Karpas-422 (cell line): ENCODE results near the gene CACNA1C. TPM values are rescaled to one million over a fixed set of nuclear protein-coding genes. Genes with fewer than 3 reads are reported as not detected.

Experiments used
- DNase-seq: peaks from one replicate; pipeline ENCODE4 v3.0.0-alpha.2; 2015
- H2AFZ ChIP-seq: fragments of 200-600 bp; sonication (generic); 2 replicates; pipeline ENCODE4 v1.6.1; 2014; ENCODE audit warnings: antibody characterized with exemption, low read length, mixed read lengths
- H3K27ac ChIP-seq: fragments of 200-600 bp; sonication (generic); 2 replicates; pipeline ENCODE4 v1.5.1; 2014; ENCODE audit warnings: mild to moderate bottlenecking, low read length, moderate library complexity
- H3K27me3 ChIP-seq: fragments of 200-600 bp; sonication (generic); 2 replicates; pipeline ENCODE4 v1.6.1; 2014; ENCODE audit warnings: low read length, mixed read lengths
- H3K36me3 ChIP-seq: fragments of 200-600 bp; sonication (generic); 2 replicates; pipeline ENCODE4 v1.6.1; 2014; ENCODE audit warnings: low read length, mixed read lengths; ENCODE audit not compliant: insufficient read depth
- H3K4me1 ChIP-seq: fragments of 200-600 bp; sonication (generic); 2 replicates; pipeline ENCODE4 v1.6.1; 2014; ENCODE audit warnings: mild to moderate bottlenecking, low read length, mixed read lengths
- H3K4me2 ChIP-seq: fragments of 200-600 bp; sonication (generic); 2 replicates; pipeline ENCODE4 v1.6.1; 2014; ENCODE audit warnings: low read length, low read depth, mild to moderate bottlenecking; ENCODE audit not compliant: poor library complexity, severe bottlenecking
- H3K4me3 ChIP-seq: fragments of 200-600 bp; sonication (generic); 2 replicates; pipeline ENCODE4 v1.5.1; 2014; ENCODE audit warnings: mild to moderate bottlenecking, antibody characterized with exemption, low read length, mixed read lengths
- H3K79me2 ChIP-seq: fragments of 200-600 bp; sonication (generic); 2 replicates; pipeline ENCODE4 v1.6.1; 2014; ENCODE audit warnings: mild to moderate bottlenecking, low read length, mixed read lengths
- H3K9ac ChIP-seq: fragments of 200-600 bp; sonication (generic); 2 replicates; pipeline ENCODE4 v1.6.0; 2014; ENCODE audit warnings: low read length
- H3K9me2 ChIP-seq: fragments of 200-600 bp; sonication (generic), shearing (Covaris generic); replicated peaks from 2 replicates; pipeline ENCODE4 v1.6.0; 2014; ENCODE audit warnings: mild to moderate bottlenecking, low read length, moderate library complexity; ENCODE audit not compliant: insufficient read depth
- H3K9me3 ChIP-seq: fragments of 300-700, 200-600 bp; sonication (generic); 2 replicates; pipeline ENCODE4 v1.6.1; 2014; ENCODE audit warnings: low read length, mixed read lengths
- H4K20me1 ChIP-seq: fragments of 200-600 bp; sonication (generic); 2 replicates; pipeline ENCODE4 v1.6.1; 2014; ENCODE audit warnings: mild to moderate bottlenecking, antibody characterized with exemption, low read length, low read depth; ENCODE audit not compliant: insufficient read depth
- total RNA-seq: library from RNA; depleted of rRNA; stranded (reverse); fragments of >200 nt; shearing (Covaris generic); gene quantifications from 2 replicates; pipeline ENCODE4 v1.2.3, GENCODE V29; 2014; ENCODE audit warnings: low replicate concordance

The CACNA1C gene
- total RNA-seq, 1 experiment from 2014 or later = 0.11 TPM

- no peak overlapping the region for H2AFZ ChIP-seq
- no peaks in the 10 kb centered on the region for H3K4me1 ChIP-seq
- no peaks in the 10 kb centered on the region for H3K27me3 ChIP-seq
- H3K9me3 ChIP-seq = no peaks in the 10 kb centered on the region
- H3K79me2 ChIP-seq = no peaks in the 10 kb centered on the region
- no peaks in the 10 kb centered on the region for H3K36me3 ChIP-seq
- no peaks in the 10 kb centered on the region for H4K20me1 ChIP-seq
- no peak overlapping the region for H3K9ac ChIP-seq
- H3K4me2 ChIP-seq = no peak overlapping the region
- no peak overlapping the region for H3K4me3 ChIP-seq
- no peak overlapping the region for H3K27ac ChIP-seq
- H3K9me2 ChIP-seq = no peaks in the 10 kb centered on the region
- DNase-seq = no peak
These were observed 244.9 kb downstream of the CACNA1C start for GRCh38 chr12:2297658-2298057.

DNA sequence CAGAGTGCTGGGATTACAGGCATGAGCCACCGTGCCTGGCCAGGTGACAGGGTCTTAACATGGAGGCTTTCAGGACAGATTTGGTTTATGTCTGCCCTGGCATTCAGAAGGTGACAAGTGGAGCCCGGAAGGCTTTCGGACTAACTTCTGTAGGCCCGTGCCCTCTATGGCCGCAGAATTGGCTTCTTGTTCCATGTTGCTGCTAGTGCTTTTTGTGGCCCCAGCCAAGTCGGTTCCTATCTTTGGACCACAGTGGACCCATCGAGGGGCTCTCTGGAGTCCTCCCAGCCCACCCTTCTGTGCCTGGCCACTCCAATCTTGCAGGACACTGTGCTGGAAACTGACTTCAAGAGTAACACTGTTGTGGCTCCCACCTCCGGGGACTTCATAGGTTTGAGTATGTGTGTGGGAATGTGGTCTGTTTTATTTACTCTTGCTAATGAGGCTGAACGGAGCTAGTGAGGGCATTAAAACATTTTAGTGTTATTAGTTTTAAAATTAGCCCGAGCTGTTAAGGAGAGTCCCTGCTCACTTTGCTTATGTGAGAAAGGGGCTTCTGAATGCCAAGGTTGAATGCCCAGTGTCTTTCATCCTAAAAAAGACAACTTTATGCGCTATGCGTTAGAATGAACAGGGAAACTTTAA, 245.9 kb downstream of the CACNA1C start:
- Histone ChIP-seq H3K4me3 (no peak overlapping the region), H3K27ac (no peak overlapping the region), H4K20me1 (no peaks in the 10 kb centered on the region), H3K9me3 (no peaks in the 10 kb centered on the region), H3K4me1 (no peaks in the 10 kb centered on the region), H3K4me2 (no peak overlapping the region), H3K27me3 (no peaks in the 10 kb centered on the region), H3K36me3 (no peaks in the 10 kb centered on the region), H3K9ac (no peak overlapping the region), H3K9me2 (no peaks in the 10 kb centered on the region), H2AFZ (no peak overlapping the region), H3K79me2 (no peaks in the 10 kb centered on the region)
- no peak for DNase-seq

GRCh38 chr12:2299206-2299605, 246.4 kb downstream of the CACNA1C start:
- Histone ChIP-seq H3K9ac (no peak overlapping the region), H3K9me3 (no peaks in the 10 kb centered on the region), H3K27me3 (no peaks in the 10 kb centered on the region), H3K4me2 (no peak overlapping the region), H3K79me2 (no peaks in the 10 kb centered on the region), H3K27ac (no peak overlapping the region), H3K4me1 (no peaks in the 10 kb centered on the region), H3K36me3 (no peaks in the 10 kb centered on the region), H3K4me3 (no peak overlapping the region), H3K9me2 (no peaks in the 10 kb centered on the region), H4K20me1 (no peaks in the 10 kb centered on the region), H2AFZ (no peak overlapping the region)
- DNase-seq = no peak

DNA sequence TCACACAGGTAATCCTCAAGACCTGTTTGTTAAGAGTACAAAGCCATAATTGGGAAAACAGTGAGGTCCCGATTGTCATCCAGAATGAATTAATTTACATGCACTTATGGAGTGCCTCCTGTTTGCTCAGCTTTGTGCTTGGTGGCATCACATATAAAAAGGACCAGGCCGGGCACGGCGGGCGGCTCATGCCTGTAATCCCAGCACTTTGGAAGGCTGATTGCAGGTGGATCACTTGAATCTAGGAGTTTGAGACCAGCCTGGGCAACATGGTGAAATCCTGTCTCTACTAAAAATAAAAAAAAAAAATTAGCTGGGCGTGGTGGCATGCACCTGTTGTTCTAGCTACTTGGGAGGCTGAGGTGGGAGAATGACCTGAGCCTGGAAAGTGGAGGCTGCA, 247.4 kb downstream of the CACNA1C start:
- Histone ChIP-seq H3K79me2 (no peaks in the 10 kb centered on the region), H2AFZ (no peak overlapping the region), H3K9me2 (no peaks in the 10 kb centered on the region), H3K4me1 (no peaks in the 10 kb centered on the region), H3K9ac (no peak overlapping the region), H3K9me3 (no peaks in the 10 kb centered on the region), H3K36me3 (no peaks in the 10 kb centered on the region), H3K4me3 (no peak overlapping the region), H3K27me3 (no peaks in the 10 kb centered on the region), H4K20me1 (no peaks in the 10 kb centered on the region), H3K4me2 (no peak overlapping the region), H3K27ac (no peak overlapping the region)
- no peak for DNase-seq

- no peak overlapping the region for H2AFZ ChIP-seq
These were observed 248.1 kb downstream of the CACNA1C start for GRCh38 chr12:2300886-2301285.

GRCh38 chr12:2301531-2302461, 249.0 kb downstream of the CACNA1C start:
- H3K9me3 ChIP-seq = no peaks in the 10 kb centered on the region
- no peaks in the 10 kb centered on the region for H3K36me3 ChIP-seq
- no peak for DNase-seq
- H3K4me1 ChIP-seq = peaks cover 5% of the 10 kb centered on the region
- no peak overlapping the region for H3K27ac ChIP-seq
- no peaks in the 10 kb centered on the region for H4K20me1 ChIP-seq
- no peaks in the 10 kb centered on the region for H3K79me2 ChIP-seq
- H2AFZ ChIP-seq = no peak overlapping the region
- H3K4me3 ChIP-seq = no peak overlapping the region
- no peaks in the 10 kb centered on the region for H3K9me2 ChIP-seq
- no peaks in the 10 kb centered on the region for H3K27me3 ChIP-seq
- H3K4me2 ChIP-seq = no peak overlapping the region
- no peak overlapping the region for H3K9ac ChIP-seq

More at GRCh38 chr12:2300886-2301285, 248.1 kb downstream of the CACNA1C start:
- Histone ChIP-seq H4K20me1 (no peaks in the 10 kb centered on the region), H3K79me2 (no peaks in the 10 kb centered on the region), H3K4me2 (no peak overlapping the region), H3K9ac (no peak overlapping the region), H3K9me2 (no peaks in the 10 kb centered on the region), H3K27me3 (no peaks in the 10 kb centered on the region), H3K9me3 (no peaks in the 10 kb centered on the region), H3K4me3 (no peak overlapping the region), H3K27ac (no peak overlapping the region), H3K36me3 (no peaks in the 10 kb centered on the region), H3K4me1 (no peaks in the 10 kb centered on the region)
- DNase-seq = no peak

DNA sequence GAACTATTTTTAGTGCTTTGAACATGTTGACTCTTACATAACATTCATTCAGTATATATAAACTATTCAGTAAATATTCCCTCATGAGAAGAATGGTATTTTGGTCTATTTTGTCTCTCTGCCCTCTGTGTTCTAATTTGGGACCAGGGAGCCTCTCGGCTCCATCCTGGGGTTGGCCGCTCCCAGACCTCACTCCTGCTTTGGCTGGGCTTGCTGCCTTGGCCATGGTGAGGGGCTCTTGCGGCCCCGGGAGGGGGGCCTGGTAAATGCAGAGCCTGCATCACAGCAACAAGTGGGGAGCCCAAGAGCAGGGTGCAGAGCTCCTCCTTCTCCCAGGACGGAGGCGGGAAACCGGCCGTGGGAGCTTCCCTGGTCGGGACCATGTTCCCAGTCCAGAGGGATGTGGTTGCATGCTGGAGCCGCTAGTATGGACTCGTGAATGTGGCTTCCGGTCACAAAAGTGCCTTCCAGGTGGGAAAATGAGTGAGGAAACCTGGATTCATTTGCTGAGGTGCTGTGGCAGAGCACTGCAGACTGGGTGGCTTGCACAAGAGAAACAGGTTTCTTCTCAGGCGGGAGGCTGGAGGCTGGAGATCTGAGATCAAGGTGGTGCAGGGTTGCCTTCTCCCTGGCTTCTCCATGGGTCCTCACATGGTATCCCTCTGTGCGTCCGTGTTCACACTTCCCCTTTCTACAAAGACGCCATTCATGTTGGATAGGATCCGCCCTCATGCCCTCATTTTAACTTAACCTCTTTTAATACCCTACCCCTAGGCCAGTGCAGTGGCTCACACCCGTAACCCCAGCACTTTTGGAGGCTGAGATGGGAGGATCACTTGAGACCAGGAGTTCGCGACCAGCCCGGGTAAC, 250.2 kb downstream of the CACNA1C start:
- Histone ChIP-seq H3K27ac (no peak overlapping the region), H3K36me3 (no peaks in the 10 kb centered on the region), H4K20me1 (no peaks in the 10 kb centered on the region), H3K79me2 (no peaks in the 10 kb centered on the region), H3K4me1 (peaks cover 11% of the 10 kb centered on the region), H2AFZ (no peak overlapping the region), H3K4me3 (no peak overlapping the region), H3K9me3 (no peaks in the 10 kb centered on the region), H3K9ac (no peak overlapping the region), H3K9me2 (no peaks in the 10 kb centered on the region), H3K4me2 (no peak overlapping the region), H3K27me3 (no peaks in the 10 kb centered on the region)
- no peak for DNase-seq

DNA sequence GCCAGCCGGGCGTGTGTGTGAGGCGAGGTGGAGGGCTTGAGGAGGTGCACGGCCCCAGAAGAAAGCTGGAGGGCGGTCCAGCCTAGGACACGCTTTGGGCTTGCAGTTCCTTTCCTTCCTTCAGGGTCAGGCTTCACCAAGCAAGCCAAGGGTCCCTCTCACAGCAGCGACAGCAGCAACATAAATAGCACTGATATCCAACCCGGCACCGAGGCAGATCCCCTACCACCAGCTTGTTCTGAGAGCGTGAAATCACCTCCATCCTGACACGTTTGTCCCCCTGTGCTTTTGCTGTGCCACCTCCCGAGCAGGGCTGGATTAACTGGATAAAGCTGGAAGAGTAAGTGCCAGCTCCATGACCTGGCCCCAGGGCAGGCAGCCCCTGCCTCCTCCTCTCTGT, 251.4 kb downstream of the CACNA1C start:
- H2AFZ ChIP-seq = no peak overlapping the region

More for the DNA sequence above, 251.4 kb downstream of the CACNA1C start:
- no peak overlapping the region for H3K9ac ChIP-seq
- no peaks in the 10 kb centered on the region for H3K9me3 ChIP-seq
- DNase-seq = no peak
- no peaks in the 10 kb centered on the region for H4K20me1 ChIP-seq
- H3K9me2 ChIP-seq = no peaks in the 10 kb centered on the region
- H3K4me1 ChIP-seq = peaks cover 11% of the 10 kb centered on the region
- H3K4me3 ChIP-seq = no peak overlapping the region
- H3K27ac ChIP-seq = no peak overlapping the region
- no peaks in the 10 kb centered on the region for H3K36me3 ChIP-seq
- H3K79me2 ChIP-seq = no peaks in the 10 kb centered on the region
- H3K4me2 ChIP-seq = no peak overlapping the region
- H3K27me3 ChIP-seq = peaks cover 2% of the 10 kb centered on the region; the same call in 1 of the 2 replicates
